GM10847 (cell line): ENCODE measurements around the gene ITGB3.

Source experiments
- POLR2A ChIP-seq: IDR thresholded peaks from 2 replicates; pipeline ENCODE4 v1.6.1; 2011; ENCODE audit not compliant: insufficient read length; ENCODE audit errors: extremely low read depth

The ITGB3 gene

GRCh38 chr17:47264166-47264565, 10.5 kb downstream of the ITGB3 start:
- TF ChIP-seq POLR2A, result no peak

- TF ChIP-seq POLR2A, result no peak
These were observed 12.4 kb downstream of the ITGB3 start for GRCh38 chr17:47265983-47266541.

- no peak for TF ChIP-seq POLR2A
These were observed 13.2 kb downstream of the ITGB3 start for GRCh38 chr17:47266782-47267181.

- TF ChIP-seq POLR2A, result no peak
These were observed 13.8 kb downstream of the ITGB3 start for GRCh38 chr17:47267354-47267828.

- TF ChIP-seq POLR2A, result no peak
These were observed 17.5 kb downstream of the ITGB3 start for GRCh38 chr17:47270946-47271705.

- TF ChIP-seq POLR2A, result no peak
These were observed 18.9 kb downstream of the ITGB3 start for GRCh38 chr17:47272491-47272890.

GRCh38 chr17:47273245-47273644, 19.6 kb downstream of the ITGB3 start:
- no peak for TF ChIP-seq POLR2A

- TF ChIP-seq POLR2A, result no peak
These were observed 20.9 kb downstream of the ITGB3 start for GRCh38 chr17:47274319-47275069.

GRCh38 chr17:47275245-47275984, 21.8 kb downstream of the ITGB3 start:
- TF ChIP-seq POLR2A, result no peak

GRCh38 chr17:47276444-47276843, 22.8 kb downstream of the ITGB3 start:
- TF ChIP-seq POLR2A, result no peak

GRCh38 chr17:47276868-47277267, 23.2 kb downstream of the ITGB3 start:
- TF ChIP-seq POLR2A, result no peak

GRCh38 chr17:47277921-47278320, 24.3 kb downstream of the ITGB3 start:
- TF ChIP-seq POLR2A, result no peak

- no peak for TF ChIP-seq POLR2A
These were observed 24.9 kb downstream of the ITGB3 start for GRCh38 chr17:47278561-47278960.

GRCh38 chr17:47279062-47279801, 25.6 kb downstream of the ITGB3 start:
- no peak for TF ChIP-seq POLR2A
